Stimulated activated CD4-positive, alpha-beta T cell treated with anti-CD3 and anti-CD28 coated beads, Interleukin-1b, Interleukin-23, amount 100 ng/mL, for 1 hour (primary cell): ENCODE measurements around the gene ERCC1.
A peak's percentile ranks its signal among the peaks of the same experiment; 100 is the strongest.
"Not testable (repeated sequence)": the region's sequence is repeated elsewhere in the genome, so short reads cannot be mapped to it uniquely, and the experiment has no call there.

Experiments used
- DNase-seq, 2 donors: peaks; one replicate each; pipeline ENCODE4 v3.0.0-alpha.2; 2020; ENCODE audit warnings: low read depth in 2 of 2

The ERCC1 gene

GRCh38 chr19:45429896-45430295 is 6.2 kb upstream of the ERCC1 start:
- DNase-seq: not testable (repeated sequence)

- DNase-seq: no peak
Observed at GRCh38 chr19:45428384-45429231, 4.9 kb upstream of the ERCC1 start.

- no peak for DNase-seq
Observed at GRCh38 chr19:45424191-45425058, 708 bp upstream of the ERCC1 start.

GRCh38 chr19:45423033-45423588 is 606 bp downstream of the ERCC1 start:
- DNase-seq: no peak

GRCh38 chr19:45421947-45422498 is 1.7 kb downstream of the ERCC1 start:
- no peak for DNase-seq

- DNase-seq: no peak
Observed at GRCh38 chr19:45420871-45421270, 2.8 kb downstream of the ERCC1 start.

- no peak for DNase-seq
Observed at GRCh38 chr19:45420356-45420755, 3.4 kb downstream of the ERCC1 start.

- DNase-seq: no peak
Observed at GRCh38 chr19:45419895-45420294, 3.8 kb downstream of the ERCC1 start.

GRCh38 chr19:45419396-45419795 is 4.3 kb downstream of the ERCC1 start:
- no peak for DNase-seq

- no peak for DNase-seq
Observed at GRCh38 chr19:45418802-45419201, 4.9 kb downstream of the ERCC1 start.

- no peak for DNase-seq
Observed at GRCh38 chr19:45417151-45417550, 6.6 kb downstream of the ERCC1 start.

- DNase-seq: no peak
Observed at GRCh38 chr19:45414468-45414867, 9.2 kb downstream of the ERCC1 start.

GRCh38 chr19:45413497-45413896 is 10.2 kb downstream of the ERCC1 start:
- no peak for DNase-seq

- DNase-seq: not testable (repeated sequence)
Observed at GRCh38 chr19:45410330-45410729, 13.4 kb downstream of the ERCC1 start.

GRCh38 chr19:45409557-45409920 is 14.2 kb downstream of the ERCC1 start:
- DNase-seq: no peak

- DNase-seq: no peak
Observed at GRCh38 chr19:45408830-45409556, 14.7 kb downstream of the ERCC1 start.

- DNase-seq: no peak
Observed at GRCh38 chr19:45408121-45408520, 15.6 kb downstream of the ERCC1 start.

- DNase-seq: not testable (repeated sequence)
Observed at GRCh38 chr19:45407585-45407984, 16.1 kb downstream of the ERCC1 start.

- no peak for DNase-seq
Observed at GRCh38 chr19:45407091-45407375, 16.7 kb downstream of the ERCC1 start.

- peak; percentile 37 to 59 for DNase-seq
Observed at GRCh38 chr19:45406226-45407090, 17.3 kb downstream of the ERCC1 start, which contains the start of gene POLR1G. POLR1G (plus strand) TSS chr19:45406644; CDS start chr19:45406697, 53 bp downstream.
